22Rv1 (cell line): Measurements from ENCODE around the gene IFNK.

ENCODE experiments used
- H3K27ac ChIP-seq: fragments of 450-650 bp; 2 replicates; pipeline ENCODE4 v1.5.1; 2017
- ZFX ChIP-seq: fragments of 450-650 bp; IDR thresholded peaks from 2 replicates; pipeline ENCODE4 v1.6.1; 2017; ENCODE audit warnings: antibody characterized with exemption, borderline replicate concordance
- TF ChIP-seq, protein P1 (sequence below): fragments of 450-650 bp; IDR thresholded peaks from 2 replicates; pipeline ENCODE4 v1.5.1; 2017; ENCODE audit warnings: mild to moderate bottlenecking

The IFNK gene

DNA sequence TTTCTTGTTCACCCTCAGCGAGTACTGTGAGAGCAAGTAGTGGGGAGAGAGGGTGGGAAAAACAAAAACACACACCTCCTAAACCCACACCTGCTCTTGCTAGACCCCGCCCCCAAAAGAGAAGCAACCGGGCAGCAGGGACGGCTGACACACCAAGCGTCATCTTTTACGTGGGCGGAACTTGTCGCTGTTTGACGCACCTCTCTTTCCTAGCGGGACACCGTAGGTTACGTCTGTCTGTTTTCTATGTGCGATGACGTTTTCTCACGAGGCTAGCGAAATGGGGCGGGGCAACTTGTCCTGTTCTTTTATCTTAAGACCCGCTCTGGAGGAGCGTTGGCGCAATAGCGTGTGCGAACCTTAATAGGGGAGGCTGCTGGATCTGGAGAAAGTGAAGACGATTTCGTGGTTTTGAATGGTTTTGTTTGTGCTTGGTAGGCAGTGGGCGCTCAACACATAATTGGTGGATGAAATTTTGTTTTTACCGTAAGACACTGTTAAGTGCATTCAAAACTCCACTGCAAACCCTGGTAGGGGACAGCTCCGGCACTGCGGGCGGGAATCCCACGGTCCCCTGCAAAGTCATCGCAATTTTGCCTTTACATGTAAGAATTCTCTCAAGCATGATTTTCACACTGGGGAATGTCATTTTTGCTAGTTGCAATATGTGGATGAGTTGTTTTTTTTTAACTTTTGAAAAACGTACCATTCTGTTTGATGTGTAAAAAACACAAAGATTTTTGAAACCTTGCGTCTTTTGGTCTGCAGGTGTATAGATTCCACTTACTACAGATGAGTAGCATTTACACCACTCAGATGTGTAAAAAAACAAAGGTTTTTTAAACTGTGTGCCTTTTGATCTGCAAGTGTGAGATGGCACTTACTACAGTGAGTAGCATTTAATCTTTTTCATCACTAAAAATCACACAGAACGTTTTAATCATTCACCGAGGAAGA, 49.8 kb downstream of the IFNK start:
- TF ChIP-seq, protein P1, sequence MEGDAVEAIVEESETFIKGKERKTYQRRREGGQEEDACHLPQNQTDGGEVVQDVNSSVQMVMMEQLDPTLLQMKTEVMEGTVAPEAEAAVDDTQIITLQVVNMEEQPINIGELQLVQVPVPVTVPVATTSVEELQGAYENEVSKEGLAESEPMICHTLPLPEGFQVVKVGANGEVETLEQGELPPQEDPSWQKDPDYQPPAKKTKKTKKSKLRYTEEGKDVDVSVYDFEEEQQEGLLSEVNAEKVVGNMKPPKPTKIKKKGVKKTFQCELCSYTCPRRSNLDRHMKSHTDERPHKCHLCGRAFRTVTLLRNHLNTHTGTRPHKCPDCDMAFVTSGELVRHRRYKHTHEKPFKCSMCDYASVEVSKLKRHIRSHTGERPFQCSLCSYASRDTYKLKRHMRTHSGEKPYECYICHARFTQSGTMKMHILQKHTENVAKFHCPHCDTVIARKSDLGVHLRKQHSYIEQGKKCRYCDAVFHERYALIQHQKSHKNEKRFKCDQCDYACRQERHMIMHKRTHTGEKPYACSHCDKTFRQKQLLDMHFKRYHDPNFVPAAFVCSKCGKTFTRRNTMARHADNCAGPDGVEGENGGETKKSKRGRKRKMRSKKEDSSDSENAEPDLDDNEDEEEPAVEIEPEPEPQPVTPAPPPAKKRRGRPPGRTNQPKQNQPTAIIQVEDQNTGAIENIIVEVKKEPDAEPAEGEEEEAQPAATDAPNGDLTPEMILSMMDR, result no peak
- TF ChIP-seq ZFX, result no peak
- H3K27ac ChIP-seq, result peak overlapping the region; percentile 89
